Large intestine (tissue), 3 donors: ENCODE data around the gene GMDS. TPM values are rescaled to one million over a fixed set of nuclear protein-coding genes. Genes with fewer than 3 reads are reported as not detected.

Source experiments
- DNase-seq, 2 donors: peaks; one replicate each; pipeline versions ENCODE4 v3.0.0 to v3.0.0-alpha.2; 2013
- H3K27ac ChIP-seq: one replicate; pipeline ENCODE4 v1.5.1; 2013; ENCODE audit warnings: low read length
- H3K27me3 ChIP-seq: 2 replicates; pipeline ENCODE4 v1.6.1; 2013; ENCODE audit warnings: low read length; ENCODE audit not compliant: control insufficient read depth, insufficient read depth
- H3K36me3 ChIP-seq: 2 replicates; pipeline ENCODE4 v1.6.1; 2013; ENCODE audit warnings: low read length; ENCODE audit not compliant: control insufficient read depth, insufficient read depth
- H3K4me1 ChIP-seq: one replicate; pipeline ENCODE4 v1.6.1; 2013; ENCODE audit warnings: low read length; ENCODE audit not compliant: control insufficient read depth, insufficient read depth
- H3K4me3 ChIP-seq: one replicate; pipeline ENCODE4 v1.5.1; 2013; ENCODE audit warnings: low read length
- H3K9me3 ChIP-seq: one replicate; pipeline ENCODE4 v1.6.1; 2013; ENCODE audit warnings: mild to moderate bottlenecking, low read depth, low read length, moderate library complexity; ENCODE audit not compliant: control insufficient read depth
- WGBS: methylation state at CpG from one replicate; pipeline ENCODE4 v1.1.5; 2013; ENCODE audit warnings: low lambda C conversion rate; ENCODE audit not compliant: insufficient coverage; 5-methylcytosine and 5-hydroxymethylcytosine counted together
- polyA plus RNA-seq: library from polyadenylated mRNA; unstranded; fragments of 120-200 nt; gene quantifications from one replicate; pipeline ENCODE4 v1.2.1, GENCODE V29; 2013

The GMDS gene
- polyA plus RNA-seq, 1 donor = 58.9 TPM

DNA sequence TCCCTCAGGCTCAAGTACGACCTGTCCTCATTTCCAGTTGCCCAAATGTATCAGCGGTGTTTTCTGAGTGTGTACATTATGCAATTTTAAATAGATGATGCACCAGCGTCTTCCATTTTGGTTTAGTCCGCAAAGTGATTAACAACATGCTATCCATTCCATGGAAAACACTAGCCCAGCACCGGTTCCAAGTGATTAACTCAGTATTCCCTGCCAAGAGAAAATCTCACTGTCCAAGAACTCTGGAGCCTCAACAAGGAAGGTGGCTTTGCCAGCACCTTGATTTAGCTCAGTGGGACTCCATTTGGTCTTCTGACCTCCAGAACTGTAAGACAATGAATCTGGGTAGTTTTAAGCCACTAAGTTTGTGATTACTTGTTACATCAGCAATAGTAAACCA lies 528.5 kb downstream of the GMDS start:
- H3K27me3 ChIP-seq = no peaks in the 10 kb centered on the region
- H3K4me3 ChIP-seq = no peak overlapping the region
- 100% methylated on average over 3 of the region's 5 CpGs for WGBS
- no peak for DNase-seq
- peaks cover 8% of the 10 kb centered on the region for H3K36me3 ChIP-seq
- no peaks in the 10 kb centered on the region for H3K4me1 ChIP-seq
- no peaks in the 10 kb centered on the region for H3K9me3 ChIP-seq
- H3K27ac ChIP-seq = no peak overlapping the region

- H3K9me3 ChIP-seq = no peaks in the 10 kb centered on the region
- DNase-seq = no peak
- H3K27ac ChIP-seq = no peak overlapping the region
- 63% methylated on average over 3 of the region's 5 CpGs for WGBS
- H3K27me3 ChIP-seq = no peaks in the 10 kb centered on the region
- H3K4me1 ChIP-seq = no peaks in the 10 kb centered on the region
- no peak overlapping the region for H3K4me3 ChIP-seq
- peaks cover 8% of the 10 kb centered on the region for H3K36me3 ChIP-seq
Observed at GRCh38 chr6:1716396-1716795, 529.0 kb downstream of the GMDS start.

DNA sequence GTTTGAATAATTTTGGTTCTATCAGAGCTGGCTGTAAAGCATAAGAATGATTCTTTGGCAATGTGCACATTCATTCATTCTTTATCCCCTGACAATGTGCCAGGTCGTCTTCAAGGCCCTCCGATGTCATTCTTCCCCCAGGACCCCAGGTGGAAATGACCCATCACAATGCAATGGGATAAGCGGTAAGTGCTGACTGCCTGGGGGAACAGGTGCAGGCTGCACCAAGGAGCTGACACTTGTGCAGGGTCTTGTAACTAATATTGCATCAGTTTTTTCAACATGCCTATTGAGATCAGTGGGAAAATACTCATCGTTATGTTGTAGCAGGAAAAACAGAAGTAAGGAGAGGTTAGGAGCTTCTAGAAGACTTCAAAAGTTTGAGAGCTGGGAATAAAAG lies 530.1 kb downstream of the GMDS start:
- DNase-seq = no peak
- WGBS = no CpG with 5 or more reads among the region's 4 CpGs
- Histone ChIP-seq H3K9me3 (no peaks in the 10 kb centered on the region), H3K36me3 (peaks cover 8% of the 10 kb centered on the region), H3K27ac (no peak overlapping the region), H3K27me3 (no peaks in the 10 kb centered on the region), H3K4me1 (no peaks in the 10 kb centered on the region), H3K4me3 (no peak overlapping the region)

DNA sequence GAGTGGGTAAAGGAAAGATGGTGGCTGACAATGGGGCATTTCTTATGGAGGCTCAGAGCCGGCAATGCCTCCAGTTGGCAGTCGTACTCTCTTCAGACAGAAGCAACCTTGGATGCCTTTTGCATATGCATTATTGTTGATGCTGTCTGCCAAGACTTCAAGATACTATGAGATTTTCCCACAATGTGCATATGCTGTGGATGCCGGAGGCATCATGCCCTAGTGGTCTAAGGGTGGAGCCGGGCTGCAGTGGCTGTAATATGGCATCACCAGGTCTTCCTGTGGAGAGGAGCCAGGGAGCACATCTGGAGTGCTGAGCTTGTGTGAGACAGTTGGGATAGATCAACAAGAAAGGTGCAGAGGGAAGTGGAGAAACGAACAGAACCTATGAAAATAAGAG lies 530.8 kb downstream of the GMDS start:
- peaks cover 8% of the 10 kb centered on the region for H3K36me3 ChIP-seq
- H3K27me3 ChIP-seq = no peaks in the 10 kb centered on the region
- no peaks in the 10 kb centered on the region for H3K9me3 ChIP-seq
- no peaks in the 10 kb centered on the region for H3K4me1 ChIP-seq
- H3K27ac ChIP-seq = no peak overlapping the region
- no peak for DNase-seq
- no peak overlapping the region for H3K4me3 ChIP-seq
- 100% methylated on average over 1 of the region's 5 CpGs for WGBS

DNA sequence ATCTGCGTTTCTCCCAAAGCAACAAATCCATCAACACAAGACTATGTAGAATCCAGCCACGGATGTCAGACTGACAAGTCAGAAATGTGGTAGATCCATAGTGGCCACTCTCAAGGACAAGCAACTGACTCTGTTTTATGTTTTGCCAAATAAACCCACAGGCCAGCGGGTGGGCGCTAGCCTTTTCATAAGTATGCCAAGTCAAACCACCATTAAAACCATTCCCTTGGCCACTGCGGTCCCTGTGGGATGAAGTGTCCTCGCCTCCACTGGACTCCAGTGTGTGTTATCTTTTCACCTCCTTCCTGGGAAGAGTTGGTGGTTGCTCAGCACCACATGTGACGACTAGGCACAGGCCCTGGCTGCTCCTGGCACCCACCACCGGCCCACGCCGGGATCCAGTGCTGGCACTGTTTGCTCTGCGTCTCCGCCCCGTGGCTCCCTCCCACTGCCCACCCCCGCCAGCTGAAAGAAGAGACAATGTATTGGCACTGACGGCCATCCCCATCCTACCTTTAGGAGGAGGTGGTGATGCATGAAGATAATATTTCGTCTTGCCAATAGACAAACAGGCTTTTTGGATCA lies 532.3 kb downstream of the GMDS start:
- no peaks in the 10 kb centered on the region for H3K9me3 ChIP-seq
- no peak overlapping the region for H3K27ac ChIP-seq
- no peak overlapping the region for H3K4me3 ChIP-seq
- WGBS = no CpG with 5 or more reads among the region's 16 CpGs
- no peaks in the 10 kb centered on the region for H3K27me3 ChIP-seq
- no peak for DNase-seq
- H3K4me1 ChIP-seq = no peaks in the 10 kb centered on the region
- H3K36me3 ChIP-seq = peaks cover 8% of the 10 kb centered on the region

DNA sequence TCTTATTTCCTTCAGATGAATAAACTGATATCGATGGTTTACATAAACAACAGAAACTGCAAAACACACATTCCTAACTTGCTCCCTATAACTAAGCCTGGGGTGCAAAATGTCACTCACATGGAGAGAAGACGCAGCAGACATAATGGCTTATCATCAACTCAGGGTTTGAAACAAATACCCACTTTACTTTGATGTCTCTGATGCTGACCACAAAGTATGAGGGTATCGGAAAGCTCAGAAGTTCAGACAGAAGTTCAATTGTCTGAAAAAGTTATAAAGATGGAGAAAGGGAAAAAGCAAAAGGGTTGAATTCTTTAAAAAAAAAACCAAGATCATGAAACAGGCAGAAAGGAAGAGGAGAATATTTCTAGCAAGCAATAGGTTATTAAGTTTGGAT lies 533.0 kb downstream of the GMDS start:
- H3K36me3 ChIP-seq = peaks cover 8% of the 10 kb centered on the region
- H3K4me3 ChIP-seq = no peak overlapping the region
- DNase-seq = no peak
- H3K9me3 ChIP-seq = no peaks in the 10 kb centered on the region
- no peaks in the 10 kb centered on the region for H3K4me1 ChIP-seq
- no peak overlapping the region for H3K27ac ChIP-seq
- no peaks in the 10 kb centered on the region for H3K27me3 ChIP-seq
- 90% methylated on average over 2 of the region's 3 CpGs for WGBS

DNA sequence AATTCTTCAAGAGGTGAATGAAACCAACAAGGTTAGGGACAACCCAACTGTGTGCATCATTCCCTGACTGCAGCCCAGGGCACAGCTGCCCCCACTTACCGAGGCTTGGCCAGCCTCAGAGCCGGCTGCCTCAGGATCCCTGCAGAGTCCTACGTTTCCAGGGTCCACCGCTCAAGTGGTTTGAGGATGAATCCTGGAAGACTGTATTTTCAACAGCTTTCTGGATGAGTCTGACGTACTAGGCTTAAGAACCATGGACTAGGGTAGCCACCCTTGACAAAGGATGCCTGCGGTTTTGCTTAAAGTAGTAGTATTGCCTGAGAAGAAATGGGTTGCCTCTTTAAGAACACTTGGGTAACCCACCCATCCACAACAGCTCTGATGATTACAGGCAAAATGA lies 534.3 kb downstream of the GMDS start:
- Histone ChIP-seq H3K9me3 (no peaks in the 10 kb centered on the region), H3K36me3 (peaks cover 3% of the 10 kb centered on the region), H3K27ac (no peak overlapping the region), H3K4me3 (no peak overlapping the region), H3K4me1 (no peaks in the 10 kb centered on the region), H3K27me3 (no peaks in the 10 kb centered on the region)
- no peak for DNase-seq
- WGBS = 100% methylated on average over 1 of the region's 6 CpGs

- H3K27ac ChIP-seq = no peak overlapping the region
Observed at GRCh38 chr6:1709234-1709641, 536.2 kb downstream of the GMDS start.

GRCh38 chr6:1708820-1709219 lies 536.6 kb downstream of the GMDS start:
- Histone ChIP-seq H3K4me1 (no peaks in the 10 kb centered on the region), H3K36me3 (no peaks in the 10 kb centered on the region), H3K4me3 (no peak overlapping the region), H3K27me3 (no peaks in the 10 kb centered on the region), H3K9me3 (no peaks in the 10 kb centered on the region), H3K27ac (no peak overlapping the region)
- no peak for DNase-seq
- no CpG with 5 or more reads among the region's 2 CpGs for WGBS

More at GRCh38 chr6:1709234-1709641, 536.2 kb downstream of the GMDS start:
- no peak for DNase-seq
- no peak overlapping the region for H3K4me3 ChIP-seq
- H3K27me3 ChIP-seq = no peaks in the 10 kb centered on the region
- H3K36me3 ChIP-seq = no peaks in the 10 kb centered on the region
- H3K4me1 ChIP-seq = no peaks in the 10 kb centered on the region
- WGBS = no CpG with 5 or more reads among the region's 8 CpGs
- H3K9me3 ChIP-seq = no peaks in the 10 kb centered on the region

- WGBS = 100% methylated on average over 1 of the region's 15 CpGs
- Histone ChIP-seq H3K27ac (no peak overlapping the region), H3K4me3 (no peak overlapping the region), H3K9me3 (no peaks in the 10 kb centered on the region), H3K4me1 (peaks cover 4% of the 10 kb centered on the region), H3K27me3 (no peaks in the 10 kb centered on the region), H3K36me3 (no peaks in the 10 kb centered on the region)
- DNase-seq = no peak
Observed at GRCh38 chr6:1708122-1708521, 537.3 kb downstream of the GMDS start.

DNA sequence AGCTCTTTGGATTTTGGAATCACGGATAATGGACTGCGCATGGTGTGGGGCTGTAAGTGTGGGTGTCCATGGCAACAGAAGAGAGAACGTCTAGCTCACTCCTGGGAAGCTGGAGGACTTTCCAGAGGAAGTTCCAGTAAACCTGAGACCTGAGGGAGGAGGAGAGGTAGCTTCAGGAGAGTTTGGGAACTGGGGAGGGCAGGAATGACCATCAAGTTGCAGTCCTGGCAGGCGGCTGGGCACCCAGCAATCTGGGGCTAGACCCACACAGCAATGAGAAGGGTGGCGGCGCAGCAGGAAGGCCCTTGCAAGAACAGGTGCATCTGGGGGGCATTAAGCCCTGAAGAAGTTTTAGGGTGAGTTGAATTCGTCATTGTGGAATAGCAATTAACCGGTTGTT lies 539.8 kb downstream of the GMDS start:
- no peaks in the 10 kb centered on the region for H3K36me3 ChIP-seq
- no peaks in the 10 kb centered on the region for H3K27me3 ChIP-seq

More for the DNA sequence above, 539.8 kb downstream of the GMDS start:
- WGBS = 87% methylated on average over 3 of the region's 8 CpGs
- H3K4me1 ChIP-seq = peaks cover 4% of the 10 kb centered on the region
- H3K4me3 ChIP-seq = no peak overlapping the region
- H3K9me3 ChIP-seq = no peaks in the 10 kb centered on the region
- peak in 1 of 2 donors; percentile 14 for DNase-seq
- no peak overlapping the region for H3K27ac ChIP-seq
